Keratinocyte (primary cell): ENCODE measurements around the gene TYR. TPM values are rescaled to one million over a fixed set of nuclear protein-coding genes. Genes with fewer than 3 reads are reported as not detected.
"Not testable (repeated sequence)": the region's sequence is repeated elsewhere in the genome, so short reads cannot be mapped to it uniquely, and the experiment has no call there.

Experiments used
- DNase-seq: peaks from one replicate; pipeline ENCODE4 v3.0.0-alpha.2; 2011; ENCODE audit warnings: low read depth, missing footprints, low spot score
- FAIRE-seq: peaks from 2 replicates; lab custom pipeline; 2011; peaks lifted over from hg19 to GRCh38; lab: Jason Lieb, UNC
- H2AFZ ChIP-seq: 2 replicates; pipeline ENCODE4 v1.6.0; 2012; ENCODE audit warnings: low read length, control low read depth, inconsistent platforms; ENCODE audit not compliant: control insufficient read depth
- H3K27ac ChIP-seq: 2 replicates; pipeline ENCODE4 v1.5.1; 2011; ENCODE audit warnings: low read length; ENCODE audit not compliant: control insufficient read depth, insufficient read depth
- H3K27me3 ChIP-seq: 3 replicates; pipeline ENCODE4 v1.6.0; 2011; ENCODE audit warnings: low read length; ENCODE audit not compliant: control insufficient read depth, insufficient read depth; ENCODE audit errors: extremely low read depth
- H3K36me3 ChIP-seq, 2 experiments: 2 replicates in 1 of 2; 3 replicates in 1 of 2; pipeline ENCODE4 v1.5.1; 2011; ENCODE audit warnings: low read length in 2 of 2, mild to moderate bottlenecking in 1 of 2; ENCODE audit not compliant: control insufficient read depth in 2 of 2, insufficient read depth in 2 of 2; ENCODE audit errors: extremely low read depth in 1 of 2
- H3K4me1 ChIP-seq: 3 replicates; pipeline ENCODE4 v1.5.1; 2011; ENCODE audit warnings: low read length; ENCODE audit not compliant: control insufficient read depth, insufficient read depth; ENCODE audit errors: extremely low read depth
- H3K4me2 ChIP-seq: 3 replicates; pipeline ENCODE4 v1.6.0; 2011; ENCODE audit warnings: low read depth, low read length; ENCODE audit not compliant: control insufficient read depth, insufficient read depth; ENCODE audit errors: extremely low read depth
- H3K4me3 ChIP-seq, 3 experiments: fragments of 200-600 bp in 1 of 3; sonication (generic) in 1 of 3; 2 replicates in 2 of 3; 3 replicates in 1 of 3; pipeline ENCODE4 v1.5.1; 2011 to 2016; ENCODE audit warnings: low read length in 3 of 3, mild to moderate bottlenecking in 3 of 3, control low read depth in 2 of 3, inconsistent platforms in 1 of 3, low read depth in 1 of 3, mixed read lengths in 1 of 3, mixed run types in 1 of 3, moderate library complexity in 1 of 3; ENCODE audit not compliant: control insufficient read depth in 2 of 3, insufficient read depth in 2 of 3; ENCODE audit errors: extremely low read depth in 1 of 3
- H3K79me2 ChIP-seq: 2 replicates; pipeline ENCODE4 v1.6.0; 2012; ENCODE audit warnings: low read length; ENCODE audit not compliant: control insufficient read depth, insufficient read depth
- H3K9ac ChIP-seq: 3 replicates; pipeline ENCODE4 v1.6.0; 2011; ENCODE audit warnings: low read length; ENCODE audit not compliant: control insufficient read depth, insufficient read depth; ENCODE audit errors: extremely low read depth
- H3K9me1 ChIP-seq: 3 replicates; pipeline ENCODE4 v1.6.0; 2011; ENCODE audit warnings: low read length; ENCODE audit not compliant: control insufficient read depth, insufficient read depth; ENCODE audit errors: extremely low read depth
- H3K9me3 ChIP-seq: 2 replicates; pipeline ENCODE4 v1.5.1; 2012; ENCODE audit warnings: low read depth, low read length; ENCODE audit not compliant: control insufficient read depth
- H4K20me1 ChIP-seq: 3 replicates; pipeline ENCODE4 v1.6.0; 2011; ENCODE audit warnings: low read length; ENCODE audit not compliant: control insufficient read depth, insufficient read depth; ENCODE audit errors: extremely low read depth
- CTCF ChIP-seq, 3 experiments: IDR thresholded peaks in 1 of 3; conservative IDR thresholded peaks in 1 of 3; optimal IDR thresholded peaks in 1 of 3; 2 replicates in 2 of 3; 3 replicates in 1 of 3; pipeline versions ENCODE3 to v1.5.1; 2011; ENCODE audit warnings: low read length in 3 of 3, mild to moderate bottlenecking in 3 of 3, moderate library complexity in 2 of 3, control low read depth in 1 of 3, inconsistent platforms in 1 of 3; ENCODE audit not compliant: insufficient read depth in 2 of 3; ENCODE audit errors: extremely low read depth in 1 of 3
- EZH2 ChIP-seq: IDR thresholded peaks from one replicate; pipeline ENCODE4 v1.6.1; 2012; ENCODE audit warnings: inconsistent platforms, mild to moderate bottlenecking, low read length, moderate library complexity
- dilution Hi-C: fragments of 300-500 bp; cut with MboI; formaldehyde crosslinking; loops from one replicate; pipeline ENCODE4 v1.7.0; 2020; ENCODE audit warnings: low sequenced_read_pairs; ENCODE audit not compliant: extremely low pct_ligation_motif_present
- polyA plus RNA-seq, 5 experiments: library from polyadenylated mRNA; depleted of rRNA in 3 of 5; stranded (reverse) in 3 of 5; stranded (forward) in 1 of 5; unstranded in 1 of 5; fragments of >200 nt; gene quantifications; 1 replicate in 1 of 5; 2 replicates in 3 of 5; 3 replicates in 1 of 5; pipeline versions ENCODE4 v1.2.1 to v1.2.3, GENCODE V29; 2011 to 2012; ENCODE audit warnings: missing spikeins in 2 of 5, low read depth in 1 of 5, low replicate concordance in 1 of 5

Gene TYR
- polyA plus RNA-seq, 1 donor (not counting 4 experiments of a cell fraction or from before 2014, with no cell fraction given), result 0.03 TPM

- H3K4me3 ChIP-seq, FAIRE-seq, H2AFZ ChIP-seq, H3K79me2 ChIP-seq, H3K4me1 ChIP-seq, H3K9ac ChIP-seq, H4K20me1 ChIP-seq, H3K27ac ChIP-seq, H3K27me3 ChIP-seq, H3K4me2 ChIP-seq, H3K36me3 ChIP-seq, H3K9me3 ChIP-seq, DNase-seq, H3K9me1 ChIP-seq, dilution Hi-C loops: not testable (repeated sequence)
These were observed 95.5 kb downstream of the TYR start for GRCh38 chr11:89273220-89273619.

GRCh38 chr11:89275966-89276365 is 98.3 kb downstream of the TYR start:
- Histone ChIP-seq H3K36me3 (no peaks in the 10 kb centered on the region), H3K27me3 (no peaks in the 10 kb centered on the region), H4K20me1 (no peaks in the 10 kb centered on the region), H3K4me1 (no peaks in the 10 kb centered on the region), H3K9me3 (no peaks in the 10 kb centered on the region), H3K9ac (no peak overlapping the region), H3K4me2 (no peak overlapping the region), H3K4me3 (no peak overlapping the region), H2AFZ (no peak overlapping the region), H3K27ac (no peak overlapping the region), H3K9me1 (no peaks in the 10 kb centered on the region), H3K79me2 (no peaks in the 10 kb centered on the region)
- dilution Hi-C loops, result no loop called here
- FAIRE-seq, result no peak
- DNase-seq, result no peak
- TF ChIP-seq CTCF (optimal IDR thresholded peaks at IDR 0.05 in 1 of 3, IDR thresholded peaks at IDR 0.05 in 1 of 3, conservative IDR thresholded peaks at IDR 0.05 in 1 of 3; ENCODE audit: extremely low read depth in 1 of 3, insufficient read depth in 2 of 3, low read length in 3 of 3), result no peak
- no peak for TF ChIP-seq EZH2

- no peak for TF ChIP-seq EZH2
- no peak for TF ChIP-seq CTCF (optimal IDR thresholded peaks at IDR 0.05 in 1 of 3, IDR thresholded peaks at IDR 0.05 in 1 of 3, conservative IDR thresholded peaks at IDR 0.05 in 1 of 3; ENCODE audit: extremely low read depth in 1 of 3, insufficient read depth in 2 of 3, low read length in 3 of 3)
- Histone ChIP-seq H3K4me3 (no peak overlapping the region), H3K4me2 (no peak overlapping the region), H3K9ac (no peak overlapping the region), H3K36me3 (no peaks in the 10 kb centered on the region), H2AFZ (no peak overlapping the region), H3K9me3 (no peaks in the 10 kb centered on the region), H3K27me3 (no peaks in the 10 kb centered on the region), H3K9me1 (no peaks in the 10 kb centered on the region), H3K79me2 (no peaks in the 10 kb centered on the region), H3K27ac (no peak overlapping the region), H3K4me1 (no peaks in the 10 kb centered on the region), H4K20me1 (no peaks in the 10 kb centered on the region)
- no peak for DNase-seq
- FAIRE-seq, result no peak
- dilution Hi-C loops, result no loop called here
These were observed 101.5 kb downstream of the TYR start for GRCh38 chr11:89279176-89279575.

GRCh38 chr11:89281032-89281677 is 103.5 kb downstream of the TYR start:
- H3K27me3 ChIP-seq, DNase-seq, H3K36me3 ChIP-seq, FAIRE-seq, H2AFZ ChIP-seq, H3K9me1 ChIP-seq, H3K4me2 ChIP-seq, H3K79me2 ChIP-seq, H3K4me3 ChIP-seq, H3K27ac ChIP-seq, H3K9me3 ChIP-seq, H3K9ac ChIP-seq, H3K4me1 ChIP-seq, H4K20me1 ChIP-seq, dilution Hi-C loops: not testable (repeated sequence)
